Fibroblast of skin of left biceps (primary cell): Measurements from ENCODE around the gene MAP2K5.
A peak's percentile ranks its signal among the peaks of the same experiment; 100 is the strongest.
"Not testable (repeated sequence)": the region's sequence is repeated elsewhere in the genome, so short reads cannot be mapped to it uniquely, and the experiment has no call there.

Experiments
- DNase-seq, 2 experiments: peaks; one replicate each; pipeline ENCODE4 v3.0.0-alpha.2; 2013; ENCODE audit warnings: low read depth in 2 of 2

Gene MAP2K5

GRCh38 chr15:67672834-67673233, 130.3 kb downstream of the MAP2K5 start:
- not testable (repeated sequence) for DNase-seq

GRCh38 chr15:67674983-67675382, 132.5 kb downstream of the MAP2K5 start:
- DNase-seq, result no peak

- no peak for DNase-seq
Observed at GRCh38 chr15:67678089-67678488, 135.6 kb downstream of the MAP2K5 start.

GRCh38 chr15:67678993-67679392, 136.5 kb downstream of the MAP2K5 start:
- no peak for DNase-seq

GRCh38 chr15:67680641-67681040, 138.1 kb downstream of the MAP2K5 start:
- DNase-seq, result peak; percentile 4 to 8

DNA sequence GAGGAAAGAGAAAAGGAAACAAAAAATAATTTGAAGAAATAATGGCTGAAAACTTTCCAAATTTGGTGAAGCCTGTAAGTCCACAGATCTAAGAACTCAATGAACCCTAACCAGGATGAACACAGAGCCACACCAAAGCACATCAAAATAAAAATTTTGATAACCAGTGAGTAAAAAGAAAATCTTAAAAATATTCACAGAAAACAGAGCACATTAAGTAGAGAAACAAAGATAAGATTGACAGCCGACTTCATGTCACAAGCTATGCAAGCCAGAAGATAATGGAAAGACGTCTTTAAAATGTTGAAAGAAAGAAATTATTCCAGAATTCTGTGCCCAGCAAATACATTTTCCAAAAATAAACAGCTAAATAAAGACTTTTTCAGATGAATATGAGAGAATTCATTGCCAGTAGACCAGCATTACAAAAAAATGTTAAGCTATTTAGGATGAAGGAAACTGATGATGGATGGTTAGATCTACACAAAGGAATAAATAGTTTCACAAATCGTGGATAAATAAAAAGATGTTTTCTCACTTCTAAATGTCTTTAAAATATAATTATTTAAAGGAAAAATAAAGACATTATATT, 142.6 kb downstream of the MAP2K5 start:
- peak; percentile 16 to 18 for DNase-seq

- no peak for DNase-seq
Observed at GRCh38 chr15:67685716-67686115, 143.2 kb downstream of the MAP2K5 start.

DNA sequence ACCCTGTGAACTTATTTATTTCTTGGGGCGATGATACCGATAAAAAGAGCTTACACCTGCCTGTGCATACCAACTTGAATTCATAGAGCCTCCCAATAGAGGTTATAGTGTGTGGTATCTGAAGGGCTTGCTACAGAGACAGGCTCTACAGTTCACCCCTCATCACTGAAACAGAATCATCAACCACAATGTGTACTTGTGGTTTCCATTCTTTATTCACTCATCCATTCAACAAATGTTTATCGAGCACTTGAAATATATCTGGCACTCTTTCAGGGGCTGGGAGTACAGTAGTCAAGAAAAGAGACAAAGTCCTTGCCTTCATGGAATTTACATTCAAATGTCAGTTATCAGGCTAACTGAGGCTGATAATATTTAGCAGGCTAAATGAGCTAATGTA, 148.4 kb downstream of the MAP2K5 start:
- DNase-seq, result peak; percentile 26 to 33

GRCh38 chr15:67691450-67691849, 148.9 kb downstream of the MAP2K5 start:
- DNase-seq, result no peak

DNA sequence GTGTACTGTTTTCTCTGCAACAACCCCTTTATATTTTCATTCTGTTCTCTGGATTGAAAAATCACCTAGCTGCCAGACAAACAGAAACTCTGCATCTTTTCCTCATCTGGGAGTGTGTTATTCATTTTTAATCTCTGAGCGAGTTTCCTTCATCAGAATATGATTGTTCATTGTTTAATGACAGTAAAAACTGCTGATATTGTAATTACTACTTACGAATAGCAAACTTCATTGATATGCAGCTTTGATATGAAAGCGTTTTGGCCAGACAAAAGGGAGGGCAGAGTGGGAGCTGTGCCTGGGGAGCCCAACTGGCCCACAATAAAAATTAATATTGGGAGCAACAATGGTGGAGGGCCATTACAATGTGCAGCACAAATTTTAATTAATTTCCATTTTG, 150.1 kb downstream of the MAP2K5 start:
- DNase-seq, result no peak

- DNase-seq, result no peak
Observed at GRCh38 chr15:67696087-67696486, 153.6 kb downstream of the MAP2K5 start.

DNA sequence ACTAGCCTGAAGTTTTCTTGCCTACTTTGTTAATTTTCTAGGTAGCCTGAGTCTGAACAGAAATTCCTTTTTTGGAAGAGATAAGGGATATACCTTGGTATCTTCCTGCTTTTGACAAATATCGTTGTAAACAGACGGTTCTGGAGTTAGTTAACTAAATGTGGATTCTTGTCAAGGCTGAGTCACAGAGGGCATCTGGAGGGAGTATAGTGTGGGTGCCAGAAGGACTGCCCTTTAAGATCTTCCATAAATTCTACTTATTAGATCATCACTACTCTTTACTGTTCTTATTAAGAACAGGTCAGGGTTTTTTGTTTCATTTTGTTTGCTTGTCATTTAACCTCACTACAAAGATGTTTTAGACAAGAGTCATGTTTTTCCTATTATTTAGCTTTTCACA, 157.5 kb downstream of the MAP2K5 start:
- no peak for DNase-seq

DNA sequence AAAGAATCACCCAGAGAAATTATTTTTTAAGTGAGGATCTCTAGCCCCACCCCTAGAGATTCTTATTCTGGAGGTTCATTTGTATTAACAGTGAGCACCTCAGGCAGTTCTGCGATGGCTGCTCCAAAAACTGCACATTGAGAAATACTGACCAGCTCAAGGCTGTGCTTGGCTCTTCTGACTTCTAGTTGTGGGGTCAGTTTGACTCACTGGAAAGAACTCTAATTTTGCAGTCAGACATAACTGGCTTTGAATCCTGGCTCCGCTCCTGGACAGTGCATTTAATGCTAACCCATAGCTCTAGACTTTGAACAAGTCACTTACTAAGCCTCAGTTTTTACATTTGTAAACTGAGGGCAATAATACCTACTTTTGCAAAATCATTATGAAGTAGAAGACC, 159.2 kb downstream of the MAP2K5 start:
- DNase-seq, result no peak

DNA sequence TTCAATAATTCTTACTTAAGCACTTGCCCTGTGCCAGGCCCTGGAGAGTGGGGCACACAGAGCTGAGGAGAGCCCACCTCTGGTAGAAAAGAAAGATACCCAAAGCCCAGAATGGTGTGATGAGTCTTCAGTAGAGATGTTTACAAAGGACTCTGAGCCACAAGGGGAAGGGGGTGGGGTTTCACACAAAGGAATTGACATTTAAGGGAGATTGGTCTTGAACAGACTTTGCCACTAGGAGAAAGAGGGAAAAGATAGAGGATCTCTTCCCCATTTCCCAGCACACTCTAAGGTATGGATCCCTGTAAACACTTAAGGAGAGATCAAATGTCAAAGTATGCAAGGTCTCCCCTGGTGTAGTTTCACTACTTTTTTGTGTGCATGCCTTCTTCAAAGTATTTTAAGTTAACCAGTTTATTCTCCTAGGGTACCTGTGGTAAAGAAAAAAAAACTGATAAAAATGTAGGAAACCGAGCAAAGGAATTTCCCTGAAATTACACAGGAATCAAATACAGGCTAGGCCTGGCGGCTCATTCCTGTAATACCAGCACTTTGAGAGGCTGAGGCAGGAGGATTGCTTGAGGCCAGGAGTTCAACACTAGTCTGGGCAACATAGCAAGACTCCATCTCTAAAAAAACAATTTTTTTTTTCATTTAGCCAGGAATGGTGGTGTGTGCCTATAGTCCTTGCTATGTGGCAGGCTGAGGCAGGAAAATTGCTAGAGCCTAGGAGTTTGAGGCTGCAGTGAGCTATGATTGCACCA, 165.2 kb downstream of the MAP2K5 start:
- DNase-seq, result no peak

GRCh38 chr15:67708500-67708899, 166.0 kb downstream of the MAP2K5 start:
- DNase-seq, result no peak

GRCh38 chr15:67715170-67715569, 172.7 kb downstream of the MAP2K5 start:
- no peak for DNase-seq

DNA sequence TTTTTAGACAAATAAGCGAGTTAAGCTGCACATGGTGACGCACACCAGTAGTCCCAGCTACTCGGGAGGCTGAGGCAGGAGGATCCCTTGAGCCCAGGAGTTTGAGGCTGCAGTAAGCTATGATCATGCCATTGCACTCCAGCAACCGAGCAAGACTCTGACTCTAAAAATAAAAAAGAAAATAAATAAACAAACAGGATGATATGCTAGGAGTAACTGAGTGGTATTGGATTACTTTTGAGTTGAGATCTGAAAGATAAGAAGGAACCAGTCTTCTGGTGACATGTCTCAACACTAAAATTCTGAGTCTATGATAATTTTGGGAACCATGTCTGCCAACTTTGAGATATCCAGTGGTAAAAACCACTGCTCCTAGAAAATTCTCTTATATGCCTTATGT, 173.7 kb downstream of the MAP2K5 start:
- DNase-seq, result no peak

GRCh38 chr15:67717776-67718175, 175.3 kb downstream of the MAP2K5 start:
- DNase-seq, result no peak

GRCh38 chr15:67719330-67719959, 176.9 kb downstream of the MAP2K5 start:
- DNase-seq, result no peak

DNA sequence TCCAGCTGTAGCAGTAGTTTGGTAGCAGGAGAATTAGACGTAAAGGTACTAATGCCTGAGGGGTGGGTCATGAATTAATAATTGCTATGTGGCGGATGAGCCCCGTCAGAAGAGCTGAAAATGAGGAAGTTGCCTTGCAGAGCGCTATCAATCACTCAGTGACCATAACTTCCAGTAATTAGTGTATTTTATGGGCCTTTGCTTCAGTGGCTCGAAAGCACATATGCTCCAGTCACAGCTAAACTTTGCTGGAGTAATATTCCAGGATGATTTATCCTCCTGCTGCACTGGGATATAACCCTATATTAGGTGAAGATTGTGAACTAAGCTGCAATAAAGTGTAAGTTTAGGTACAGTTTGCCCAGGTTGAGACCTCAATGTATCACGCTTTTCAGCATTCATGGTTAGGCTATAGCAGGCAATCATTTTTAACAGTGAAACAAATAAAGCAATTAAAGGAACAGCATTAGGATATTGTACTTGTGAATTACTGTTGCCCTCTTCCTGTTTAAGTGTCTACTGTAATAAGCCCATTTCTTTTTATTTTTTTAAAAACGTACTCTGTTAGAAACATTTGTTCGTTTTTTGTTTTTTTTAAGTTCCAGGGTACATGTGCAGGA, 178.2 kb downstream of the MAP2K5 start:
- no peak for DNase-seq

- DNase-seq, result no peak
Observed at GRCh38 chr15:67722030-67722817, 179.7 kb downstream of the MAP2K5 start.
